T follicular helper cell (primary cell): ENCODE results near the gene PKDREJ.

Source experiments
- DNase-seq: peaks from one replicate; pipeline ENCODE4 v3.0.0-alpha.2; 2020; ENCODE audit warnings: low read depth

The PKDREJ gene

GRCh38 chr22:46234969-46235368 lies 28.2 kb downstream of the PKDREJ start:
- no peak for DNase-seq

- no peak for DNase-seq
Observed at GRCh38 chr22:46233231-46233630, 29.9 kb downstream of the PKDREJ start.

GRCh38 chr22:46230262-46230901 lies 32.8 kb downstream of the PKDREJ start:
- no peak for DNase-seq

GRCh38 chr22:46229701-46230100 lies 33.4 kb downstream of the PKDREJ start:
- no peak for DNase-seq

GRCh38 chr22:46226577-46226976 lies 36.6 kb downstream of the PKDREJ start:
- DNase-seq = no peak

GRCh38 chr22:46225631-46226030 lies 37.5 kb downstream of the PKDREJ start:
- DNase-seq = no peak

- DNase-seq = no peak
Observed at GRCh38 chr22:46224898-46225290, 38.2 kb downstream of the PKDREJ start.

- no peak for DNase-seq
Observed at GRCh38 chr22:46224044-46224897, 38.9 kb downstream of the PKDREJ start.

GRCh38 chr22:46220921-46221320 lies 42.2 kb downstream of the PKDREJ start:
- DNase-seq = no peak

- no peak for DNase-seq
Observed at GRCh38 chr22:46219636-46220035, 43.5 kb downstream of the PKDREJ start.

GRCh38 chr22:46214616-46215015 lies 48.5 kb downstream of the PKDREJ start:
- DNase-seq = no peak

- DNase-seq = no peak
Observed at GRCh38 chr22:46214149-46214548, 49.0 kb downstream of the PKDREJ start.

GRCh38 chr22:46213052-46213451 lies 50.1 kb downstream of the PKDREJ start:
- DNase-seq = no peak

GRCh38 chr22:46212195-46212594 lies 50.9 kb downstream of the PKDREJ start:
- no peak for DNase-seq

- DNase-seq = no peak
Observed at GRCh38 chr22:46209262-46209661, 53.9 kb downstream of the PKDREJ start.
